Upper lobe of left lung (tissue), 6 donors: ENCODE data around the gene H2AZ1. TPM values are rescaled to one million over a fixed set of nuclear protein-coding genes. Genes with fewer than 3 reads are reported as not detected.

ENCODE experiments used
- ATAC-seq, 2 donors: fragments of 200-7000 bp; cut with Tn5 transposase; one replicate each; pipeline ENCODE4 v1.9.1; 2022; ENCODE audit warnings: mild to moderate bottlenecking in 2 of 2, moderate library complexity in 2 of 2; ENCODE audit not compliant: low FRiP score in 2 of 2
- DNase-seq, 2 donors: peaks; one replicate each; pipeline ENCODE4 v3.0.0-alpha.2; 2019 to 2020
- H3K27ac ChIP-seq, 4 donors: fragments of 200-600 bp; sonication (generic); one replicate each; pipeline ENCODE4 v1.5.1; 2016 to 2019
- H3K27me3 ChIP-seq, 4 donors: fragments of 200-600 bp; sonication (generic); one replicate each; pipeline ENCODE4 v1.5.1; 2017 to 2019
- H3K36me3 ChIP-seq, 4 donors: fragments of 200-600 bp; sonication (generic); one replicate each; pipeline ENCODE4 v1.5.1; 2016 to 2019
- H3K4me1 ChIP-seq, 4 donors: fragments of 200-600 bp; sonication (generic); one replicate each; pipeline ENCODE4 v1.5.1; 2018 to 2019
- H3K4me3 ChIP-seq, 4 donors: fragments of 200-600 bp; sonication (generic); one replicate each; pipeline ENCODE4 v1.5.1; 2017 to 2019; ENCODE audit warnings: mild to moderate bottlenecking in 2 of 4, moderate library complexity in 1 of 4
- H3K9me3 ChIP-seq, 4 donors: fragments of 200-600 bp; sonication (generic); one replicate each; pipeline ENCODE4 v1.5.1; 2018 to 2019
- EP300 ChIP-seq, 4 donors: sonication (generic); formaldehyde crosslinking; IDR thresholded peaks; one replicate each; pipeline ENCODE4 v1.5.1; 2017; ENCODE audit warnings: antibody characterized with exemption in 4 of 4, control low read depth in 2 of 4
- POLR2A ChIP-seq, 4 donors: fragments of 450-650 bp; IDR thresholded peaks; one replicate each; pipeline ENCODE4 v1.5.1; 2016 to 2017; ENCODE audit warnings: antibody characterized with exemption in 4 of 4, mild to moderate bottlenecking in 2 of 4
- POLR2AphosphoS5 ChIP-seq, 2 donors: sonication (generic); formaldehyde crosslinking; IDR thresholded peaks; one replicate each; pipeline ENCODE4 v1.5.1; 2017; ENCODE audit warnings: antibody characterized with exemption in 2 of 2
- WGBS, 2 donors: methylation state at CpG; one replicate each; pipeline ENCODE4 v1.1.5; 2017 to 2018; 5-methylcytosine and 5-hydroxymethylcytosine counted together
- total RNA-seq, 6 donors: library from RNA; depleted of rRNA in 4 of 6; stranded (reverse); fragments of >200 nt in 4 of 6; gene quantifications; one replicate each; pipeline versions ENCODE4 v1.1.0 to v1.2.1, GENCODE V29; 2016 to 2021
- TF ChIP-seq, protein P1 (sequence below), 6 experiments: fragments of 450-650 bp in 4 of 6; fragments of 200-600 bp in 2 of 6; sonication (generic) in 2 of 6; IDR thresholded peaks; one replicate each; pipeline ENCODE4 v1.5.1; 2016 to 2019; ENCODE audit warnings: antibody characterized with exemption in 6 of 6
- donor health status: DM: no; HTN: no; CAD: no; lungs with moderate emphysema.
- donor health status: DM: no; HTN: yes; CAD: no; lungs with severe emphysema.

H2AZ1 gene
- total RNA-seq, 6 donors from 2014 or later: 21.0 to 144 (median 112) TPM

DNA sequence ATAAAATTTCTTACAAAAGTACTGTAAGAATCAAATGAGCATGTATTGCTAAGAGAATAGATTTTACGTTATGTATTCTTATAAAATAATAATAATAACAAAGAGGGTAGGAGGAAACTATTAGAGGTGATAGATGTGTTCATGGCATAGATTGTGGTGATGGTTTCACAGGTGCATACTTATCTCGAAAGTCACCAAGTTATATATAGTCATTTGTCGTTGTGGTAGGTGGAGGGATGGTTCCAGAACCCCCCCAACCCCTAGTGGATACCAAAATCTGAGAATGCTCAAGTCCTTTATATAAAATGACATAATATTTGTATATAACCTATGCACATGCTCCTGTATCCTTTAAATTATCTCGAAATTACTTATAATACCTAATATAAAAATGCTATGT lies 36.7 kb upstream of the H2AZ1 start:
- WGBS, 2 donors: 81 to 88% methylated on average over 4 of the region's 4 CpGs
- H3K4me3 ChIP-seq: no peak overlapping the region
- no peaks in the 10 kb centered on the region for H3K9me3 ChIP-seq
- H3K27ac ChIP-seq: no peak overlapping the region
- no peaks in the 10 kb centered on the region for H3K36me3 ChIP-seq
- ATAC-seq (no peak), DNase-seq (no peak)
- no peak for TF ChIP-seq POLR2A (IDR thresholded peaks at IDR 0.05)
- TF ChIP-seq, protein P1, sequence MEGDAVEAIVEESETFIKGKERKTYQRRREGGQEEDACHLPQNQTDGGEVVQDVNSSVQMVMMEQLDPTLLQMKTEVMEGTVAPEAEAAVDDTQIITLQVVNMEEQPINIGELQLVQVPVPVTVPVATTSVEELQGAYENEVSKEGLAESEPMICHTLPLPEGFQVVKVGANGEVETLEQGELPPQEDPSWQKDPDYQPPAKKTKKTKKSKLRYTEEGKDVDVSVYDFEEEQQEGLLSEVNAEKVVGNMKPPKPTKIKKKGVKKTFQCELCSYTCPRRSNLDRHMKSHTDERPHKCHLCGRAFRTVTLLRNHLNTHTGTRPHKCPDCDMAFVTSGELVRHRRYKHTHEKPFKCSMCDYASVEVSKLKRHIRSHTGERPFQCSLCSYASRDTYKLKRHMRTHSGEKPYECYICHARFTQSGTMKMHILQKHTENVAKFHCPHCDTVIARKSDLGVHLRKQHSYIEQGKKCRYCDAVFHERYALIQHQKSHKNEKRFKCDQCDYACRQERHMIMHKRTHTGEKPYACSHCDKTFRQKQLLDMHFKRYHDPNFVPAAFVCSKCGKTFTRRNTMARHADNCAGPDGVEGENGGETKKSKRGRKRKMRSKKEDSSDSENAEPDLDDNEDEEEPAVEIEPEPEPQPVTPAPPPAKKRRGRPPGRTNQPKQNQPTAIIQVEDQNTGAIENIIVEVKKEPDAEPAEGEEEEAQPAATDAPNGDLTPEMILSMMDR (IDR thresholded peaks at IDR 0.05): no peak
- no peak for TF ChIP-seq EP300 (IDR thresholded peaks at IDR 0.05)
- no peak for TF ChIP-seq POLR2AphosphoS5 (IDR thresholded peaks at IDR 0.05)
- no peaks in the 10 kb centered on the region for H3K4me1 ChIP-seq
- no peaks in the 10 kb centered on the region for H3K27me3 ChIP-seq

DNA sequence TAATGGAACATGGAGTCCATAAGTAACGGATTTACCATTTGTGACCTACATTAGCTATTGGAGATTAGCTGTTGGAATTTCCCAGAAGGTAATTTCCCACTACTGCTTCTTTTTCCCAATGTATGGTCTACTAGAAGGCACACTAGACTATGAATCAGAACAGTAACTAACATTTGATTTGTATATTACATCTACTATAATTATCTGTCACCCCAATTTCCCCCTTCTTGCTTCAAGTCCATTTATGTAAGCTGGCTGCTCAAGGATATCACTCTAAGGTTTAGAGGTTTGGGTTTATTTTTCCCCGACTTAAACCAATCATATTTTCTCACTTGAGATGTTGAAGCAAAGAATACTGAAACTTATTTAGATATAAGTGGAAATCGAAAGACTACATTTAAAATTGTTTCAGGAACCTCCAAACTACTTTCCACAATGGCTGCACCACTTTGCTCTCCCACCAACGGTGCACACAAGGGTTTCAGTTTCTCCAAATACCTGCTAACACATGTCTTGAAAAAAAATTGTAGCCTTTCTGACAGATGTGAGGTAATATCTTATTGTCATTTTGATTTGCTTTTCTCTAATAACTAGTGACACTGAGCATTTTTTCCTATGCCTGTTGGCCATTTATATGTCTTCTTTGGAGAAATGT lies 33.3 kb upstream of the H2AZ1 start:
- DNase-seq: no peak

DNA sequence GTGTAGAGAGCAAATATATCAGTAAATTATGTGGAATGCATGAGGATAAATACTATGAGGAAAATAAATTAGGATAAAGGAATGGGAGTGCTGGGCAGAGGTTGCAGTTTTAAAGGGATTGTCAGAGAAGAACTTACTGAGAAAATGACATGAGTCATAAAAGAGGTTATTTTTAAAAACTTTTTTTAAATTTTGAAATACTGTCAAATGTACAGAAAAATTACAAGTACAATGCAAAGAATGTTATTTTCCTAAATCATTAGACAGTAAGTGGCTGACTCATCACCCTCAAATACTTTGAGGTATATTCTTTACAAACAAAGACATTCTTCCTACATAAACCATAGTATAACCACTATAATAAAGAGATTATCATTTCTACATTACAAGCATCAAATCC lies 29.8 kb upstream of the H2AZ1 start:
- no peak for DNase-seq
- Histone ChIP-seq H3K36me3 (no peaks in the 10 kb centered on the region), H3K27me3 (no peaks in the 10 kb centered on the region), H3K4me3 (no peak overlapping the region), H3K9me3 (no peaks in the 10 kb centered on the region), H3K27ac (no peak overlapping the region), H3K4me1 (no peaks in the 10 kb centered on the region)
- ATAC-seq: no peak
- TF ChIP-seq EP300 (IDR thresholded peaks at IDR 0.05) (no peak), POLR2AphosphoS5 (IDR thresholded peaks at IDR 0.05) (no peak), POLR2A (IDR thresholded peaks at IDR 0.05) (no peak)
- TF ChIP-seq, protein P1 (IDR thresholded peaks at IDR 0.05): no peak

More for the DNA sequence above, 33.3 kb upstream of the H2AZ1 start:
- no peaks in the 10 kb centered on the region for H3K4me1 ChIP-seq
- no peaks in the 10 kb centered on the region for H3K9me3 ChIP-seq
- H3K36me3 ChIP-seq: no peaks in the 10 kb centered on the region
- no peaks in the 10 kb centered on the region for H3K27me3 ChIP-seq
- ATAC-seq: no peak
- H3K4me3 ChIP-seq: no peak overlapping the region
- TF ChIP-seq, protein P1 (IDR thresholded peaks at IDR 0.05): no peak
- TF ChIP-seq POLR2AphosphoS5 (IDR thresholded peaks at IDR 0.05) (no peak), POLR2A (IDR thresholded peaks at IDR 0.05) (no peak), EP300 (IDR thresholded peaks at IDR 0.05) (no peak)
- 80 to 87% methylated on average over 4 of the region's 4 CpGs for WGBS, 2 donors
- H3K27ac ChIP-seq: no peak overlapping the region

DNA sequence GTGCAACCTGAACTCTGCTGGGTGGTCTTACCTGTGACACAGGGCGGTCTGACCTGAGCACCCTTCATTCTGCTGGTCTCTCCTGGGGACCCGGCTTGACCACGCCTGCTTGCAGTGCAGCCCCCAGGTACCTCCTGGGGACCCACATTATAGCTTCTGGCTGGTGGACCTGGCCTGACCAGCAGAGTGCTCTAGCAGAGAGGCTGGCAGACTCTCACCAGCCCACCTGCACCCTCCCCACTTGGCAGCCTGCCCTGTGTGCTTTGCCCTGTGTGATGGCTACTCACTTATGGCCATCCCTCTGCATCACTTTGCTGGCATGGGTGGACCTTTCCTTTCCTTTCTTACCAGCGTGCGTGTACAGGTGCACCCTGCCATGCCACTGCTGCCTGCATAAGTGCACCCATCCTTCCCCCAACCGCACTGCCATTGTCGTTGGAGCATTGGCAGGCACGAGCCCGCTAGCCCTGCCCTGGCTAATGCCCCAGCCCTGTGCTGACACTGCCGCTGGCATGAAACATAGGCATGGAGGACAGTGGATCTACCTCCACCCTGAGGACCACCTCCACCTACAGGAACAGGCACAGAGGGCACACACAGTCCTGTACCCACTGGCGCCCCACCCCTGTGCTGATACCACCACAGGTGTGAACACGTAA lies 21.5 kb upstream of the H2AZ1 start:
- peak in 1 of 2 donors; percentile 53 for ATAC-seq
- no peaks in the 10 kb centered on the region for H3K36me3 ChIP-seq

More for the DNA sequence above, 21.5 kb upstream of the H2AZ1 start:
- H3K27ac ChIP-seq: no peak overlapping the region
- peak in 1 of 2 donors; percentile 34 for DNase-seq
- H3K4me3 ChIP-seq: no peak overlapping the region
- H3K9me3 ChIP-seq: no peaks in the 10 kb centered on the region
- H3K27me3 ChIP-seq: no peaks in the 10 kb centered on the region
- TF ChIP-seq POLR2A (IDR thresholded peaks at IDR 0.05) (no peak), POLR2AphosphoS5 (IDR thresholded peaks at IDR 0.05) (no peak), EP300 (IDR thresholded peaks at IDR 0.05) (no peak)
- TF ChIP-seq, protein P1 (IDR thresholded peaks at IDR 0.05): no peak
- H3K4me1 ChIP-seq: no peaks in the 10 kb centered on the region
- WGBS, 2 donors: 91 to 98% methylated on average over 6 to 11 of the region's 12 CpGs
